Bladder microvascular endothelial cell (primary cell): ENCODE measurements around the gene BRCC3. TPM values are rescaled to one million over a fixed set of nuclear protein-coding genes. Genes with fewer than 3 reads are reported as not detected.

Experiments used
- total RNA-seq: library from RNA; depleted of rRNA; stranded (reverse); fragments of >200 nt; gene quantifications from 2 replicates; pipeline ENCODE4 v1.2.3, GENCODE V29; 2014

The BRCC3 gene
- total RNA-seq, result 12.6 and 15.2 TPM in 2 replicates

DNA sequence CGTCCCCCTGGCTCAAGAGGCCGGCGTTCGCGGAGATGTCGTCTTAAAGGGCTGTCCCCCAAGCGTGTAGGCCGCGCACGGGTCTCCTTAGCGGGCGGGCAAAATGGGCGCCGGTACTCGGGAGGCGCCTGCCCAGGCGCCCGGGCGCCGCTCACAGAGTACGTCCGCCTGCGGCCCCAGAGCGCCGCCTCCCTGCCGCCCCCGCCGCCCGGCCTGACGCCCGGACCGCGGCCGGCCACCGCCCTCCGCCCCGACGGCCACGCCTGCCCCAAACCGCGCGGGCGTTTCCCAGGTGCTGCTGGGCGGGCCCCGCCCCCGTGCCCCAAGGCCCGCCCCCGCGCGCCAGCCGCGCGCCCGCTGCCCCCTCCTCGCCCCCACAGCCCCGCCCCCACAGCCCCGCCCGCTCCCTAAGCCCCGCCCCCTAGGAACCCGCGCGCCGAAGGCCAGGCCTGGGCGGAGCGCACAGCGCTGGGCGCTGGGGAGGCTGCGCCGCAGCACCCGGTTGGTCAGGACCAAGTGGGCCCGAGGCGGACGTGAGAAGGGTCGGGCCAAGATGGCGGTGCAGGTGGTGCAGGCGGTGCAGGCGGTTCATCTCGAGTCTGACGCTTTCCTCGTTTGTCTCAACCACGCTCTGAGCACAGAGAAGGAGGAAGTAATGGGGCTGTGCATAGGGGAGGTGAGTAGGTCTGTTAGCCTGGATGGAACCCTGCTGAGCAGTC is at the start of gene BRCC3, which contains the start of the genes CMC4 and MTCP1:
Gene BRCC3 (plus strand): TSS at position 534 of the 719 bp plus-strand sequence. CDS start 20 bp downstream, at position 554.
Gene CMC4 (minus strand): TSS at position 162 of the 719 bp plus-strand sequence. CDS start 7,113 bp downstream, outside the sequence.
Gene MTCP1 (minus strand): TSS at position 162 of the 719 bp plus-strand sequence. CDS start 5,126 bp downstream, outside the sequence.

GRCh38 chrX:155022585-155022984 is 48.7 kb upstream of the BRCC3 start, which contains the start of gene F8:
TSS of gene F8 (minus strand) at chrX:155022723. CDS start at chrX:155022552, 171 bp downstream.

GRCh38 chrX:155026727-155027508 is 44.4 kb upstream of the BRCC3 start, which contains the start of gene FUNDC2:
TSS of gene FUNDC2 (plus strand) at chrX:155026844. CDS start at chrX:155026939, 95 bp downstream.

Other genes with a start within 250 kb of the BRCC3 start
- gene SMIM9, start 236.8 kb upstream of the BRCC3 start, total RNA-seq, result not detected in 2 replicates
- gene F8A1, start 185.2 kb upstream of the BRCC3 start, total RNA-seq, result 1.3 and 2.3 TPM in 2 replicates
- gene F8, start 48.8 kb upstream of the BRCC3 start, total RNA-seq, result 2.4 and 3.1 TPM in 2 replicates
- gene FUNDC2, start 44.7 kb upstream of the BRCC3 start, total RNA-seq, result 32.5 and 87.5 TPM in 2 replicates
- gene CMC4, start 372 bp upstream of the BRCC3 start, total RNA-seq, result 3.9 and 5.3 TPM in 2 replicates
- gene MTCP1, start 372 bp upstream of the BRCC3 start, total RNA-seq, result 14.2 and 16.2 TPM in 2 replicates
- gene VBP1, start 145.0 kb downstream of the BRCC3 start, total RNA-seq, result 55.2 and 56.5 TPM in 2 replicates
- under 0.01 and 0.38 TPM in 2 replicates for gene RAB39B, start 193.0 kb downstream of the BRCC3 start, total RNA-seq